HuH-7 (cell line): Measurements from ENCODE around the gene IGSF9B.
"Not testable (repeated sequence)": the region's sequence is repeated elsewhere in the genome, so short reads cannot be mapped to it uniquely, and the experiment has no call there.

ENCODE experiments used
- DNase-seq: peaks from one replicate; pipeline ENCODE4 v3.0.0; 2011; ENCODE audit warnings: low spot score

The IGSF9B gene

GRCh38 chr11:133956650-133957633 lies at the start of gene IGSF9B:
Gene IGSF9B (minus strand): TSS chr11:133956968. CDS start chr11:133956754, 214 bp downstream.
- DNase-seq: no peak

GRCh38 chr11:134004496-134005172 lies 47.9 kb upstream of the IGSF9B start:
- no peak for DNase-seq

GRCh38 chr11:134003792-134004495 lies 47.2 kb upstream of the IGSF9B start:
- DNase-seq: no peak

- not testable (repeated sequence) for DNase-seq
Measured at GRCh38 chr11:134002819-134003218, 46.1 kb upstream of the IGSF9B start.

GRCh38 chr11:134002338-134002737 lies 45.6 kb upstream of the IGSF9B start:
- DNase-seq: not testable (repeated sequence)

GRCh38 chr11:134001596-134001995 lies 44.8 kb upstream of the IGSF9B start:
- no peak for DNase-seq

- DNase-seq: no peak
Measured at GRCh38 chr11:134001088-134001487, 44.3 kb upstream of the IGSF9B start.

- DNase-seq: no peak
Measured at GRCh38 chr11:133999355-133999754, 42.6 kb upstream of the IGSF9B start.

GRCh38 chr11:133997554-133997953 lies 40.8 kb upstream of the IGSF9B start:
- DNase-seq: no peak

- DNase-seq: no peak
Measured at GRCh38 chr11:133996671-133997070, 39.9 kb upstream of the IGSF9B start.

GRCh38 chr11:133995066-133995465 lies 38.3 kb upstream of the IGSF9B start:
- no peak for DNase-seq

- no peak for DNase-seq
Measured at GRCh38 chr11:133993921-133994320, 37.2 kb upstream of the IGSF9B start.

GRCh38 chr11:133993107-133993506 lies 36.3 kb upstream of the IGSF9B start:
- no peak for DNase-seq

GRCh38 chr11:133992121-133992520 lies 35.4 kb upstream of the IGSF9B start:
- DNase-seq: no peak

GRCh38 chr11:133991101-133991500 lies 34.3 kb upstream of the IGSF9B start:
- DNase-seq: no peak

GRCh38 chr11:133990501-133990900 lies 33.7 kb upstream of the IGSF9B start:
- no peak for DNase-seq

GRCh38 chr11:133988686-133989410 lies 32.1 kb upstream of the IGSF9B start:
- DNase-seq: no peak

- DNase-seq: no peak
Measured at GRCh38 chr11:133987171-133987570, 30.4 kb upstream of the IGSF9B start.

GRCh38 chr11:133985981-133986944 lies 29.5 kb upstream of the IGSF9B start:
- DNase-seq: no peak

- no peak for DNase-seq
Measured at GRCh38 chr11:133984828-133985227, 28.1 kb upstream of the IGSF9B start.
